ENCODE results near the gene UPP1. TPM values are rescaled to one million over a fixed set of nuclear protein-coding genes. Genes with fewer than 3 reads are reported as not detected.

UPP1 gene
- total and polyA plus RNA-seq, 3 experiments from 2014 or later, result 92.3 to 106 (median 93.1) TPM

DNA sequence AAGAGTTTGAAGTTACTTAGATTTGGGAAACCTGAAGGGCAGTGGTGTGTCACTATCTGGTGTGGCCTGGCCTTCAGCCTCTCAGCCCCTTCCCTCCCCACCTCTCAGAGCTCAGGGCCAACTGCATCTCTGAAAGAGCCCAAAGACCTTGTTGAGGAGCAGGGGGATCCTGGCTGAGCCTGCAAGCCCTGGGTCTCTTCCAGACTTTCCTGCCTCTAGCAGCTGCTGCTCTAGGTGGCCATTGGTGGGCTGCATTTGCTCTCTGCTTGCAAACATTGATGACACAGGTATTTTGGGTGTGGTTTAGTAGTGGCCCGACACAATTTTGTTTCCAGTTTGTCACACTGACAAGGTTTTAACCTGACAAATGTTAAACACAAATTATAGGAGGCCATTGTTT lies 3.1 kb upstream of the UPP1 start:
- H3K9me3 ChIP-seq (ENCODE audit: low read length), result no peaks in the 10 kb centered on the region
- peak overlapping the region; percentile 35 for H3K27ac ChIP-seq (ENCODE audit: low read depth, low read length)
- Mint-ChIP-seq H3K9me3 (no peaks in the 10 kb centered on the region), H3K4me3 (peak overlapping the region in 5 of 7 donors; percentile 22 to 83 (median 68)), H3K4me1 (peaks cover 65 to 75% (median 69%) of the 10 kb centered on the region in 3 donors), H3K27ac (peak overlapping the region; percentile 91 to 98 (median 97)), H3K27me3 (no peaks in the 10 kb centered on the region), H3K36me3 (peaks cover under 1 to 16% (median 5%) of the 10 kb centered on the region in 3 donors)
- H3K4me1 ChIP-seq (ENCODE audit: insufficient read depth, low read length), result peaks cover 69% of the 10 kb centered on the region
- no peaks in the 10 kb centered on the region for H3K36me3 ChIP-seq (ENCODE audit: insufficient read depth, low read length)
- ChIA-PET CTCF (interaction anchor here (1.1 to 10.1 kb wide), 3 partner anchors 10 to 95 kb away, joined by 3 to 70 read pairs (median 4); no protein-coding TSS in a partner anchor), POLR2A (interaction anchor here (0.8 to 1.0 kb wide), 2 partner anchors 24 to 94 kb away, joined by 3 to 6 read pairs; no protein-coding TSS in a partner anchor)
- H3K4me3 ChIP-seq (ENCODE audit: low read length), result no peak overlapping the region
- H3K27me3 ChIP-seq (ENCODE audit: insufficient read depth, low read length, poor library complexity, severe bottlenecking), result no peaks in the 10 kb centered on the region
- DNase-seq, result no peak

DNA sequence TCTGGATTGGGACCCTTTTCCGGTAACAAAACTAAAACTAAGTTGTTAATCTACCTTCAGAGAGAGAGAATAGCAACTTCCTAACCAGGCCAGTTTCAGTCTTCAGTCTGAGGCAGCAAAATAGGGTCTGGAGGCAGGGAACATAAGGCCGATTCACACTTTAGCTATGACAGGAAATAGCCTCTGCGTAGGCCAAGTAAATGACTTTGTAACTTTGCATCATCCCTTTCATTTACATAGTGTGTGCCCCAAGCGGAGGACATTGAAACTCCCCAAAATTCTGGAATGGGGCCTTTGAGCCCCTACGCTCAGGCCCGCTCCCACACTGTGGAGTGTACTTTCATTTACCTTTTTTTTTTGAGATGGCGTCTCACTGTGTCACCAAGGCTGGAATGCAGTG lies 1.7 kb upstream of the UPP1 start:
- Histone ChIP-seq H3K4me3 (ENCODE audit: low read length) (peak overlapping the region; percentile 11), H3K36me3 (ENCODE audit: insufficient read depth, low read length) (peaks cover 5% of the 10 kb centered on the region), H3K9me3 (ENCODE audit: low read length) (no peaks in the 10 kb centered on the region), H3K27me3 (ENCODE audit: insufficient read depth, low read length, poor library complexity, severe bottlenecking) (no peaks in the 10 kb centered on the region), H3K27ac (ENCODE audit: low read depth, low read length) (peak overlapping the region; percentile 74), H3K4me1 (ENCODE audit: insufficient read depth, low read length) (peaks cover 83% of the 10 kb centered on the region)
- ChIA-PET CTCF (interaction anchor here (0.7 to 10.1 kb wide), 9 partner anchors 9 to 112 kb away, joined by 3 to 70 read pairs (median 4); partner anchors contain the start of gene HUS1), POLR2A (interaction anchor here (0.7 to 1.0 kb wide), 2 partner anchors 49 to 123 kb away, joined by 3 read pairs; no protein-coding TSS in a partner anchor)
- Mint-ChIP-seq H3K4me1 (peaks cover 78 to 89% (median 83%) of the 10 kb centered on the region in 3 donors), H3K36me3 (peaks cover 5 to 30% (median 8%) of the 10 kb centered on the region in 3 donors), H3K4me3 (peak overlapping the region; percentile 67 to 92 (median 83)), H3K27me3 (no peaks in the 10 kb centered on the region), H3K9me3 (no peaks in the 10 kb centered on the region), H3K27ac (peak overlapping the region; percentile 91 to 98 (median 97))
- DNase-seq, result peak in 4 of 5 donors; percentile 19 to 57 (median 34)

GRCh38 chr7:48088559-48089045 lies 463 bp upstream of the UPP1 start:
- peak overlapping the region; percentile 90 to 98 (median 91) for H3K4me3 Mint-ChIP-seq
- peak overlapping the region; percentile 81 for H3K27ac ChIP-seq (ENCODE audit: low read depth, low read length)
- H3K4me3 ChIP-seq (ENCODE audit: low read length), result peak overlapping the region; percentile 74
- H3K36me3 ChIP-seq (ENCODE audit: insufficient read depth, low read length), result peaks cover 16% of the 10 kb centered on the region
- H3K36me3 Mint-ChIP-seq, result peaks cover 5 to 43% (median 9%) of the 10 kb centered on the region in 3 donors
- no peaks in the 10 kb centered on the region for H3K27me3 ChIP-seq (ENCODE audit: insufficient read depth, low read length, poor library complexity, severe bottlenecking)
- ChIA-PET POLR2A (interaction anchor here (0.9 to 1.9 kb wide), 5 partner anchors 10 to 110 kb away, joined by 3 to 11 read pairs (median 5); no protein-coding TSS in a partner anchor), CTCF (interaction anchor here (1.5 to 10.1 kb wide), 5 partner anchors 14 to 100 kb away, joined by 3 to 70 read pairs (median 4); no protein-coding TSS in a partner anchor)
- peaks cover 76 to 86% (median 81%) of the 10 kb centered on the region in 3 donors for H3K4me1 Mint-ChIP-seq
- H3K27ac Mint-ChIP-seq, result peak overlapping the region; percentile 89 to 98 (median 95)
- H3K27me3 Mint-ChIP-seq, result no peaks in the 10 kb centered on the region
- H3K9me3 Mint-ChIP-seq, result no peaks in the 10 kb centered on the region
- no peaks in the 10 kb centered on the region for H3K9me3 ChIP-seq (ENCODE audit: low read length)
- DNase-seq, result no peak
- H3K4me1 ChIP-seq (ENCODE audit: insufficient read depth, low read length), result peaks cover 76% of the 10 kb centered on the region

DNA sequence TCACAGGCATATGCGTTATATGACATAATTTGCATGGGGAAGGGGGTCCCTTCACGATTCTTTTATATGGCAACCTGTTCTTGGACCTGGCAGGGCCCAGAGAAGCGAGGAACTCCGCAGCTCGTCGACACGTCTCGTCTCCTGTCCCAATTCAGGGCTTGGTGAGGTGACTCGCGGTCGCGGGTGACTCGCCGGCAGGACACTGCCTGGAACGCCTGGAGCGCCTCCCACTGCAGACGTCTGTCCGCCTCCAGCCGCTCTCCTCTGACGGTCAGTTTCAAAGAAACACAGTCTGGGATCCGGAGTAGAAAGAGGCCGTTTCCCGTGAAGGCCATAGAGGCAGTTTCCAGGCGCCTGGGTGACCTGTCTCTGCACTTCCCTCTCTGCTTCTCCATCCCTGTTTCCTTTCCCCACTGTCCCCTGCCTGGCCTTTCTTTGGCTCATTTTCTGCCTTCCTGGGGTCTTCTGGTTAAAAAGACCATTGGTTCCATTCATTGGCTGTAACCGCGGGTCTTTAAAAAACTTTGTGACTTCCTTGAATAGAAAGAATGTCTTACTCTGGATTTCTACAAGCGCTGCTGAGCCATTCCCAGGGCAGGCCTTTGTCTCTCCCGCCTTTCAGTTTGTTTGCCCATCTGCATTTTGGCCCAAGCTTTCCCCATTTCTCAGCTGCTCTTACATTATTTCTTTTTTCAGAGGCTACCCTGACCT lies 1.2 kb downstream of the UPP1 start:
- Mint-ChIP-seq H3K4me3 (peak overlapping the region; percentile 90 to 98 (median 91)), H3K4me1 (peaks cover 78 to 89% (median 83%) of the 10 kb centered on the region in 3 donors), H3K27ac (peak overlapping the region; percentile 22 to 97 (median 90)), H3K36me3 (peaks cover 5 to 58% (median 16%) of the 10 kb centered on the region in 3 donors), H3K9me3 (no peaks in the 10 kb centered on the region), H3K27me3 (no peaks in the 10 kb centered on the region)
- H3K36me3 ChIP-seq (ENCODE audit: insufficient read depth, low read length), result peaks cover 23% of the 10 kb centered on the region
- H3K27me3 ChIP-seq (ENCODE audit: insufficient read depth, low read length, poor library complexity, severe bottlenecking), result no peaks in the 10 kb centered on the region
- H3K4me3 ChIP-seq (ENCODE audit: low read length), result peak overlapping the region; percentile 81
- peaks cover 71% of the 10 kb centered on the region for H3K4me1 ChIP-seq (ENCODE audit: insufficient read depth, low read length)
- H3K27ac ChIP-seq (ENCODE audit: low read depth, low read length), result peak overlapping the region; percentile 82
- H3K9me3 ChIP-seq (ENCODE audit: low read length), result no peaks in the 10 kb centered on the region
- no peak for DNase-seq
- CTCF ChIA-PET, result interaction anchor here (0.9 to 10.1 kb wide), 3 partner anchors 13 to 99 kb away, joined by 3 to 70 read pairs (median 34); no protein-coding TSS in a partner anchor
- POLR2A ChIA-PET, result interaction anchor here (1.8 to 1.9 kb wide), 2 partner anchors 8 to 98 kb away, joined by 6 to 11 read pairs; no protein-coding TSS in a partner anchor

- H3K36me3 ChIP-seq (ENCODE audit: insufficient read depth, low read length), result peaks cover 26% of the 10 kb centered on the region
- H3K9me3 ChIP-seq (ENCODE audit: low read length), result no peaks in the 10 kb centered on the region
- no peak overlapping the region for H3K27ac ChIP-seq (ENCODE audit: low read depth, low read length)
- CTCF ChIA-PET, result interaction anchor here (1.7 to 5.7 kb wide), 3 partner anchors 11 to 100 kb away, joined by 5 to 34 read pairs (median 12); no protein-coding TSS in a partner anchor
- no peaks in the 10 kb centered on the region for H3K9me3 Mint-ChIP-seq
- H3K4me1 Mint-ChIP-seq, result peaks cover 78 to 87% (median 81%) of the 10 kb centered on the region in 3 donors
- DNase-seq, result no peak
- POLR2A ChIA-PET, result interaction anchor here (0.7 kb wide), 1 partner anchor 53 kb away, joined by 3 read pairs; no protein-coding TSS in a partner anchor
- peaks cover 71% of the 10 kb centered on the region for H3K4me1 ChIP-seq (ENCODE audit: insufficient read depth, low read length)
- H3K27me3 ChIP-seq (ENCODE audit: insufficient read depth, low read length, poor library complexity, severe bottlenecking), result no peaks in the 10 kb centered on the region
- peak overlapping the region; percentile 68 to 97 (median 80) for H3K27ac Mint-ChIP-seq
- peaks cover 5 to 71% (median 19%) of the 10 kb centered on the region in 3 donors for H3K36me3 Mint-ChIP-seq
- H3K4me3 Mint-ChIP-seq, result peak overlapping the region; percentile 51 to 98 (median 91)
- H3K27me3 Mint-ChIP-seq, result no peaks in the 10 kb centered on the region
- H3K4me3 ChIP-seq (ENCODE audit: low read length), result no peak overlapping the region
Measured at GRCh38 chr7:48091506-48092433, 2.7 kb downstream of the UPP1 start.

GRCh38 chr7:48094861-48095293 lies 5.8 kb downstream of the UPP1 start:
- Histone ChIP-seq H3K9me3 (ENCODE audit: low read length) (no peaks in the 10 kb centered on the region), H3K27ac (ENCODE audit: low read depth, low read length) (no peak overlapping the region), H3K27me3 (ENCODE audit: insufficient read depth, low read length, poor library complexity, severe bottlenecking) (no peaks in the 10 kb centered on the region), H3K36me3 (ENCODE audit: insufficient read depth, low read length) (peaks cover 32% of the 10 kb centered on the region), H3K4me1 (ENCODE audit: insufficient read depth, low read length) (peaks cover 76% of the 10 kb centered on the region), H3K4me3 (ENCODE audit: low read length) (no peak overlapping the region)
- H3K4me3 Mint-ChIP-seq, result peak overlapping the region in 4 of 7 donors; percentile 0 to 90 (median 22)
- no peak for DNase-seq
- peaks cover 89 to 95% (median 92%) of the 10 kb centered on the region in 3 donors for H3K4me1 Mint-ChIP-seq
- POLR2A ChIA-PET, result no interaction called here
- H3K27ac Mint-ChIP-seq, result peak overlapping the region; percentile 4 to 97 (median 62)
- no peaks in the 10 kb centered on the region for H3K27me3 Mint-ChIP-seq
- H3K9me3 Mint-ChIP-seq, result no peaks in the 10 kb centered on the region
- CTCF ChIA-PET, result interaction anchor here (1.6 to 3.6 kb wide), 3 partner anchors 9 to 104 kb away, joined by 5 to 12 read pairs (median 12); no protein-coding TSS in a partner anchor
- H3K36me3 Mint-ChIP-seq, result peaks cover 8 to 93% (median 30%) of the 10 kb centered on the region in 3 donors

- H3K27me3 ChIP-seq (ENCODE audit: insufficient read depth, low read length, poor library complexity, severe bottlenecking), result no peaks in the 10 kb centered on the region
- H3K9me3 ChIP-seq (ENCODE audit: low read length), result no peaks in the 10 kb centered on the region
- Mint-ChIP-seq H3K4me3 (peak overlapping the region; percentile 38 to 78 (median 63)), H3K27me3 (no peaks in the 10 kb centered on the region), H3K4me1 (peaks cover 80 to 88% (median 81%) of the 10 kb centered on the region in 3 donors), H3K27ac (peak overlapping the region; percentile 79 to 97 (median 92)), H3K36me3 (peaks cover 5 to 86% (median 25%) of the 10 kb centered on the region in 3 donors), H3K9me3 (no peaks in the 10 kb centered on the region)
- H3K36me3 ChIP-seq (ENCODE audit: insufficient read depth, low read length), result peaks cover 35% of the 10 kb centered on the region
- H3K27ac ChIP-seq (ENCODE audit: low read depth, low read length), result no peak overlapping the region
- CTCF ChIA-PET, result interaction anchor here (0.8 to 2.1 kb wide), 4 partner anchors 9 to 105 kb away, joined by 3 to 12 read pairs (median 8); no protein-coding TSS in a partner anchor
- DNase-seq, result no peak
- no peak overlapping the region for H3K4me3 ChIP-seq (ENCODE audit: low read length)
- H3K4me1 ChIP-seq (ENCODE audit: insufficient read depth, low read length), result peaks cover 70% of the 10 kb centered on the region
- POLR2A ChIA-PET, result no interaction called here
Measured at GRCh38 chr7:48096273-48096672, 7.2 kb downstream of the UPP1 start.
